ENCODE results near the gene SLC47A2. TPM values are rescaled to one million over a fixed set of nuclear protein-coding genes. Genes with fewer than 3 reads are reported as not detected.

Gene SLC47A2
- total and polyA plus RNA-seq, 2 of the 13 experiments (the other 11 are each of a cell fraction or from before 2014, with no cell fraction given), result 0.04 TPM; not detected in 1

- ChIA-PET CTCF (ENCODE audit: low intra/inter-chr PET ratio, low total read pairs) (no interaction called here), POLR2A (interaction anchor here (3.4 kb wide), 1 partner anchor 16 kb away, joined by 16 read pairs; no protein-coding TSS in a partner anchor)
- in situ Hi-C loops (cut with HindIII; ENCODE audit: extremely low pct_ligation_motif_present, low pct_unique_long_range_greater_than_20kb), result no loop called here
- DNase-seq (ENCODE audit: low spot score) (no peak), FAIRE-seq (no peak), ATAC-seq (no peak)
- Histone ChIP-seq H3K27me3 (ENCODE audit: control insufficient read depth in 1 of 2, insufficient read depth in 2 of 2, low read length in 2 of 2) (no peaks in the 10 kb centered on the region), H3K4me3 (replicated peaks in 1 of 3; ENCODE audit: insufficient read depth in 1 of 3, low read depth in 2 of 3, low read length in 3 of 3) (no peak overlapping the region), H3K36me3 (replicated peaks in 1 of 2; ENCODE audit: control insufficient read depth in 1 of 2, insufficient read depth in 2 of 2, low read length in 2 of 2) (peaks cover 8 to 45% of the 10 kb centered on the region in 2 experiments), H3K9ac (ENCODE audit: insufficient read depth, low read depth, low read length) (no peak overlapping the region), H3K79me2 (ENCODE audit: insufficient read depth, low read length) (peaks cover 72% of the 10 kb centered on the region), H3K4me1 (ENCODE audit: insufficient read depth, low read length) (peaks cover 80% of the 10 kb centered on the region), H3K9me3 (ENCODE audit: low read length) (no peaks in the 10 kb centered on the region), H4K20me1 (ENCODE audit: insufficient read depth, low read length) (no peaks in the 10 kb centered on the region), H3K4me2 (ENCODE audit: low read depth, low read length) (no peak overlapping the region), H2AFZ (ENCODE audit: low read length) (no peak overlapping the region), H3K27ac (ENCODE audit: extremely low read length, insufficient read depth, low read length) (no peak overlapping the region)
- no TSS peak for BruUV-seq (replicated peaks)
- intact Hi-C loops (cut with micrococcal nuclease; ENCODE audit: unreplicated experiment), result no loop called here
- WGBS (ENCODE audit: low lambda C conversion rate), result 99% methylated on average over 4 of the region's 4 CpGs
- TF ChIP-seq CENPX (CRISPR knock-in tag; IDR thresholded peaks at IDR 0.05) (no peak), MYPOP (CRISPR knock-in tag; IDR thresholded peaks at IDR 0.05) (no peak), TRIM24 (CRISPR knock-in tag; IDR thresholded peaks at IDR 0.05) (no peak), THRA (CRISPR knock-in tag; IDR thresholded peaks at IDR 0.05; ENCODE audit: borderline replicate concordance) (no peak), THYN1 (CRISPR knock-in tag; IDR thresholded peaks at IDR 0.05; ENCODE audit: borderline replicate concordance, low read depth) (no peak), GATAD1 (CRISPR knock-in tag; IDR thresholded peaks at IDR 0.05) (no peak), ZNF496 (CRISPR knock-in tag; IDR thresholded peaks at IDR 0.05; ENCODE audit: insufficient replicate concordance) (no peak), ZNF737 (CRISPR knock-in tag; IDR thresholded peaks at IDR 0.05; ENCODE audit: borderline replicate concordance) (no peak), MAF1 (CRISPR knock-in tag; IDR thresholded peaks at IDR 0.05; ENCODE audit: borderline replicate concordance) (no peak), ZBTB46 (CRISPR knock-in tag; IDR thresholded peaks at IDR 0.05; ENCODE audit: borderline replicate concordance) (no peak), ZNF644 (CRISPR knock-in tag; IDR thresholded peaks at IDR 0.05; ENCODE audit: low read depth) (no peak)
- TF ChIP-seq, protein P1, sequence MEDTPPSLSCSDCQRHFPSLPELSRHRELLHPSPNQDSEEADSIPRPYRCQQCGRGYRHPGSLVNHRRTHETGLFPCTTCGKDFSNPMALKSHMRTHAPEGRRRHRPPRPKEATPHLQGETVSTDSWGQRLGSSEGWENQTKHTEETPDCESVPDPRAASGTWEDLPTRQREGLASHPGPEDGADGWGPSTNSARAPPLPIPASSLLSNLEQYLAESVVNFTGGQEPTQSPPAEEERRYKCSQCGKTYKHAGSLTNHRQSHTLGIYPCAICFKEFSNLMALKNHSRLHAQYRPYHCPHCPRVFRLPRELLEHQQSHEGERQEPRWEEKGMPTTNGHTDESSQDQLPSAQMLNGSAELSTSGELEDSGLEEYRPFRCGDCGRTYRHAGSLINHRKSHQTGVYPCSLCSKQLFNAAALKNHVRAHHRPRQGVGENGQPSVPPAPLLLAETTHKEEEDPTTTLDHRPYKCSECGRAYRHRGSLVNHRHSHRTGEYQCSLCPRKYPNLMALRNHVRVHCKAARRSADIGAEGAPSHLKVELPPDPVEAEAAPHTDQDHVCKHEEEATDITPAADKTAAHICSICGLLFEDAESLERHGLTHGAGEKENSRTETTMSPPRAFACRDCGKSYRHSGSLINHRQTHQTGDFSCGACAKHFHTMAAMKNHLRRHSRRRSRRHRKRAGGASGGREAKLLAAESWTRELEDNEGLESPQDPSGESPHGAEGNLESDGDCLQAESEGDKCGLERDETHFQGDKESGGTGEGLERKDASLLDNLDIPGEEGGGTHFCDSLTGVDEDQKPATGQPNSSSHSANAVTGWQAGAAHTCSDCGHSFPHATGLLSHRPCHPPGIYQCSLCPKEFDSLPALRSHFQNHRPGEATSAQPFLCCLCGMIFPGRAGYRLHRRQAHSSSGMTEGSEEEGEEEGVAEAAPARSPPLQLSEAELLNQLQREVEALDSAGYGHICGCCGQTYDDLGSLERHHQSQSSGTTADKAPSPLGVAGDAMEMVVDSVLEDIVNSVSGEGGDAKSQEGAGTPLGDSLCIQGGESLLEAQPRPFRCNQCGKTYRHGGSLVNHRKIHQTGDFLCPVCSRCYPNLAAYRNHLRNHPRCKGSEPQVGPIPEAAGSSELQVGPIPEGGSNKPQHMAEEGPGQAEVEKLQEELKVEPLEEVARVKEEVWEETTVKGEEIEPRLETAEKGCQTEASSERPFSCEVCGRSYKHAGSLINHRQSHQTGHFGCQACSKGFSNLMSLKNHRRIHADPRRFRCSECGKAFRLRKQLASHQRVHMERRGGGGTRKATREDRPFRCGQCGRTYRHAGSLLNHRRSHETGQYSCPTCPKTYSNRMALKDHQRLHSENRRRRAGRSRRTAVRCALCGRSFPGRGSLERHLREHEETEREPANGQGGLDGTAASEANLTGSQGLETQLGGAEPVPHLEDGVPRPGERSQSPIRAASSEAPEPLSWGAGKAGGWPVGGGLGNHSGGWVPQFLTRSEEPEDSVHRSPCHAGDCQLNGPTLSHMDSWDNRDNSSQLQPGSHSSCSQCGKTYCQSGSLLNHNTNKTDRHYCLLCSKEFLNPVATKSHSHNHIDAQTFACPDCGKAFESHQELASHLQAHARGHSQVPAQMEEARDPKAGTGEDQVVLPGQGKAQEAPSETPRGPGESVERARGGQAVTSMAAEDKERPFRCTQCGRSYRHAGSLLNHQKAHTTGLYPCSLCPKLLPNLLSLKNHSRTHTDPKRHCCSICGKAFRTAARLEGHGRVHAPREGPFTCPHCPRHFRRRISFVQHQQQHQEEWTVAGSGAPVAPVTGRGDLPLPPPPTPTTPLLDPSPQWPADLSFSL (CRISPR knock-in tag; IDR thresholded peaks at IDR 0.05), result no peak
- TF ChIP-seq, protein P2, sequence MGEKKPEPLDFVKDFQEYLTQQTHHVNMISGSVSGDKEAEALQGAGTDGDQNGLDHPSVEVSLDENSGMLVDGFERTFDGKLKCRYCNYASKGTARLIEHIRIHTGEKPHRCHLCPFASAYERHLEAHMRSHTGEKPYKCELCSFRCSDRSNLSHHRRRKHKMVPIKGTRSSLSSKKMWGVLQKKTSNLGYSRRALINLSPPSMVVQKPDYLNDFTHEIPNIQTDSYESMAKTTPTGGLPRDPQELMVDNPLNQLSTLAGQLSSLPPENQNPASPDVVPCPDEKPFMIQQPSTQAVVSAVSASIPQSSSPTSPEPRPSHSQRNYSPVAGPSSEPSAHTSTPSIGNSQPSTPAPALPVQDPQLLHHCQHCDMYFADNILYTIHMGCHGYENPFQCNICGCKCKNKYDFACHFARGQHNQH (CRISPR knock-in tag; IDR thresholded peaks at IDR 0.05), result no peak
Observed at GRCh38 chr17:19654896-19655295, 61.5 kb downstream of the SLC47A2 start.
